SK-N-SH (cell line): ENCODE results near the gene RPL15. TPM values are rescaled to one million over a fixed set of nuclear protein-coding genes. Genes with fewer than 3 reads are reported as not detected.

Experiments used
- CTCF ChIA-PET: fragments of 300-600, 350-600 bp; formaldehyde crosslinking; extraction: SDS; loops from one replicate; lab custom pipeline; 2021; lab: Yijun Ruan, JAX
- POLR2A ChIA-PET: fragments of 350-600 bp; sonication (Branson Sonifier 250); formaldehyde crosslinking; extraction: SDS; loops from one replicate; lab custom pipeline; 2020; ENCODE audit warnings: antibody characterized with exemption, inconsistent platforms; lab: Yijun Ruan, JAX
- DNase-seq: peaks from one replicate; pipeline ENCODE4 v3.0.0; 2012
- H2AFZ ChIP-seq: fragments of 200-600 bp; sonication (generic); 2 replicates; pipeline ENCODE4 v1.8.1; 2016; ENCODE audit warnings: antibody characterized with exemption, mild to moderate bottlenecking, low read depth
- H3F3A ChIP-seq: fragments of 200-600 bp; sonication (generic); replicated peaks from 2 replicates; pipeline ENCODE3; 2016; ENCODE audit warnings: antibody characterized with exemption, mild to moderate bottlenecking; ENCODE audit not compliant: insufficient read depth
- H3K27ac ChIP-seq, 2 experiments: fragments of 200-500 bp in 1 of 2; fragments of 200-600 bp in 1 of 2; sonication (Bioruptor generic) in 1 of 2; sonication (generic), shearing (Covaris generic) in 1 of 2; 2 replicates each; pipeline versions ENCODE4 v1.5.1 to v1.6.1; 2014 to 2016; ENCODE audit warnings: low read depth in 2 of 2, inconsistent platforms in 1 of 2, low read length in 1 of 2, mild to moderate bottlenecking in 1 of 2, mixed read lengths in 1 of 2
- H3K27me3 ChIP-seq: fragments of 200-600 bp; sonication (generic), shearing (Covaris generic); 2 replicates; pipeline ENCODE4 v1.6.1; 2016; ENCODE audit warnings: mixed run types; ENCODE audit not compliant: insufficient read depth
- H3K36me3 ChIP-seq, 2 experiments: fragments of 200-500 bp in 1 of 2; fragments of 200-600 bp in 1 of 2; sonication (Bioruptor generic) in 1 of 2; sonication (generic) in 1 of 2; replicated peaks in 1 of 2; 2 replicates each; pipeline versions ENCODE3 to v1.5.1; 2014 to 2016; ENCODE audit warnings: low read length in 1 of 2, mild to moderate bottlenecking in 1 of 2; ENCODE audit not compliant: insufficient read depth in 2 of 2, control insufficient read depth in 1 of 2
- H3K4me1 ChIP-seq, 2 experiments: fragments of 200-500 bp in 1 of 2; fragments of 200-600 bp in 1 of 2; sonication (Bioruptor generic) in 1 of 2; sonication (generic), shearing (Covaris generic) in 1 of 2; 2 replicates each; pipeline versions ENCODE4 v1.5.1 to v1.6.1; 2014 to 2016; ENCODE audit warnings: low read depth in 1 of 2, low read length in 1 of 2, mixed run types in 1 of 2; ENCODE audit not compliant: insufficient read depth in 2 of 2, control insufficient read depth in 1 of 2
- H3K4me2 ChIP-seq: fragments of 200-600 bp; sonication (generic), shearing (Covaris generic); 2 replicates; pipeline ENCODE4 v1.6.1; 2017; ENCODE audit warnings: mixed run types
- H3K4me3 ChIP-seq, 2 experiments: fragments of 200-500 bp in 1 of 2; fragments of 200-600 bp in 1 of 2; sonication (Bioruptor generic) in 1 of 2; sonication (generic), shearing (Covaris generic) in 1 of 2; 2 replicates each; pipeline versions ENCODE4 v1.5.1 to v1.8.1; 2014 to 2016; ENCODE audit warnings: low read depth in 2 of 2, inconsistent platforms in 1 of 2, low read length in 1 of 2, mild to moderate bottlenecking in 1 of 2, mixed read lengths in 1 of 2, moderate library complexity in 1 of 2
- H3K79me2 ChIP-seq: fragments of 200-600 bp; sonication (generic); 2 replicates; pipeline ENCODE4 v1.8.1; 2017; ENCODE audit warnings: mild to moderate bottlenecking; ENCODE audit not compliant: insufficient read depth
- H3K9ac ChIP-seq: fragments of 200-600 bp; sonication (generic); 2 replicates; pipeline ENCODE4 v1.6.1; 2017; ENCODE audit warnings: mixed run types
- H3K9me2 ChIP-seq: fragments of 200-600 bp; sonication (generic); 2 replicates; pipeline ENCODE4 v1.6.1; 2017; ENCODE audit warnings: mixed run types
- H3K9me3 ChIP-seq: fragments of 200-600 bp; sonication (generic); 2 replicates; pipeline ENCODE4 v1.6.1; 2017; ENCODE audit warnings: mixed run types, mild to moderate bottlenecking, moderate library complexity
- H4K20me1 ChIP-seq: fragments of 200-600 bp; sonication (generic); 2 replicates; pipeline ENCODE4 v1.6.1; 2017; ENCODE audit warnings: mild to moderate bottlenecking, mixed run types; ENCODE audit not compliant: insufficient read depth
- CHD2 ChIP-seq: fragments of 150-350 bp; IDR thresholded peaks from 2 replicates; pipeline ENCODE4 v1.6.1; 2018; ENCODE audit warnings: low read length; ENCODE audit not compliant: partially characterized antibody
- ELF1 ChIP-seq: IDR thresholded peaks from 2 replicates; pipeline ENCODE4 v1.4.0; 2012
- EP300 ChIP-seq, 2 experiments: IDR thresholded peaks; 2 replicates each; pipeline versions ENCODE4 v1.4.0 to v1.6.1; 2012; ENCODE audit warnings: borderline replicate concordance in 1 of 2, low read depth in 1 of 2, low read length in 1 of 2
- FOSL2 ChIP-seq: IDR thresholded peaks from 2 replicates; pipeline ENCODE4 v1.4.0; 2012; ENCODE audit warnings: low read depth, mild to moderate bottlenecking, moderate library complexity, borderline replicate concordance
- FOXJ3 ChIP-seq: sonication (generic); formaldehyde crosslinking; IDR thresholded peaks from 2 replicates; pipeline ENCODE4 v1.5.1; 2020; ENCODE audit warnings: mild to moderate bottlenecking, missing genetic modification reagents
- FOXM1 ChIP-seq: IDR thresholded peaks from 2 replicates; pipeline ENCODE4 v1.4.0; 2012; ENCODE audit warnings: low read depth, mild to moderate bottlenecking
- GATA2 ChIP-seq: sonication (generic); formaldehyde crosslinking; IDR thresholded peaks from 2 replicates; pipeline ENCODE4 v1.5.0; 2020; ENCODE audit warnings: mild to moderate bottlenecking, missing genetic modification reagents
- IRF3 ChIP-seq: fragments of 150-350 bp; IDR thresholded peaks from 2 replicates; pipeline ENCODE4 v1.6.1; 2016; ENCODE audit warnings: mild to moderate bottlenecking, low read depth, low read length
- POLR2AphosphoS5 ChIP-seq: IDR thresholded peaks from 2 replicates; pipeline ENCODE4 v1.6.1; 2012; ENCODE audit warnings: low read depth, low read length
- RAD21 ChIP-seq: IDR thresholded peaks from 2 replicates; pipeline ENCODE4 v1.6.1; 2012; ENCODE audit warnings: mild to moderate bottlenecking, low read length
- RXRA ChIP-seq: IDR thresholded peaks from 2 replicates; pipeline ENCODE4 v1.4.0; 2012; ENCODE audit warnings: low read depth, mild to moderate bottlenecking, borderline replicate concordance
- SIN3A ChIP-seq: IDR thresholded peaks from 2 replicates; pipeline ENCODE4 v1.6.1; 2012; ENCODE audit warnings: low read depth, mild to moderate bottlenecking, low read length, moderate library complexity, borderline replicate concordance
- SMC3 ChIP-seq: IDR thresholded peaks from 2 replicates; pipeline ENCODE4 v1.6.1; 2012; ENCODE audit warnings: low read depth, low read length, improper control_type of control experiment
- TCF12 ChIP-seq: IDR thresholded peaks from 2 replicates; pipeline ENCODE4 v1.4.0; 2012
- YY1 ChIP-seq: IDR thresholded peaks from 2 replicates; pipeline ENCODE4 v1.4.0; 2012; ENCODE audit warnings: low read depth, mild to moderate bottlenecking
- WGBS: methylation state at CpG from one replicate; pipeline ENCODE4 v1.1.6; 2017; ENCODE audit warnings: low lambda C conversion rate; 5-methylcytosine and 5-hydroxymethylcytosine counted together
- polyA plus RNA-seq, 3 experiments: library from polyadenylated mRNA; depleted of rRNA; stranded (reverse); fragments of >200 nt; gene quantifications; 2 replicates each; pipeline ENCODE4 v1.2.3, GENCODE V29; 2012

Gene RPL15
- polyA plus RNA-seq, 1 of the 3 experiments (the other 2 are of a cell fraction) = 5,582 TPM

GRCh38 chr3:23895181-23895580 is 21.8 kb upstream of the RPL15 start:
- 97% methylated on average over 4 of the region's 4 CpGs for WGBS
- CTCF ChIA-PET = no interaction called here
- H3K4me1 ChIP-seq = no peaks in the 10 kb centered on the region; a peak in 1 of 4 replicates

GRCh38 chr3:23900744-23901143 is 16.2 kb upstream of the RPL15 start:
- H2AFZ ChIP-seq = no peak overlapping the region
- no peaks in the 10 kb centered on the region for H4K20me1 ChIP-seq
- peaks cover 26 to 40% of the 10 kb centered on the region in 2 experiments for H3K36me3 ChIP-seq
- H3K27me3 ChIP-seq = no peaks in the 10 kb centered on the region
- CTCF ChIA-PET = interaction anchor here (0.6 to 1.0 kb wide), 2 partner anchors 10 to 312 kb away, joined by 3 read pairs; no protein-coding TSS in a partner anchor
- no peaks in the 10 kb centered on the region; a peak in 1 of 4 replicates for H3K4me1 ChIP-seq
- no peak overlapping the region for H3K4me2 ChIP-seq
- WGBS = 94% methylated on average over 6 of the region's 6 CpGs
- no peak overlapping the region for H3K27ac ChIP-seq
- H3K4me3 ChIP-seq = no peak overlapping the region
- TF ChIP-seq EP300 (IDR thresholded peaks at IDR 0.05; ENCODE audit: borderline replicate concordance in 1 of 2, low read depth in 1 of 2, low read length in 1 of 2) (no peak), ELF1 (no peak), GATA2 (no peak), RAD21 (no peak), IRF3 (no peak), RXRA (no peak), FOXM1 (no peak), FOSL2 (no peak), FOXJ3 (no peak), YY1 (no peak), TCF12 (no peak), POLR2AphosphoS5 (no peak), SIN3A (no peak), CHD2 (no peak)
- no peaks in the 10 kb centered on the region for H3K9me3 ChIP-seq
- H3K9me2 ChIP-seq = no peaks in the 10 kb centered on the region
- no peak for DNase-seq
- no peaks in the 10 kb centered on the region; the same call in 1 of the 2 replicates for H3K79me2 ChIP-seq
- POLR2A ChIA-PET = interaction anchor here (0.6 kb wide), 1 partner anchor 16 kb away, joined by 3 read pairs; the partner anchor contains the start of genes NKIRAS1 and RPL15
- H3F3A ChIP-seq = no peaks in the 10 kb centered on the region
- no peak overlapping the region for H3K9ac ChIP-seq

More at GRCh38 chr3:23895181-23895580, 21.8 kb upstream of the RPL15 start:
- H3K79me2 ChIP-seq = no peaks in the 10 kb centered on the region
- peaks cover 48 to 62% of the 10 kb centered on the region in 2 experiments for H3K36me3 ChIP-seq
- H3K4me2 ChIP-seq = no peak overlapping the region
- POLR2A ChIA-PET = no interaction called here
- DNase-seq = no peak
- H2AFZ ChIP-seq = no peak overlapping the region
- no peak overlapping the region for H3K9ac ChIP-seq
- H3K27ac ChIP-seq = no peak overlapping the region
- TF ChIP-seq CHD2 (no peak), FOXJ3 (no peak), GATA2 (no peak), SMC3 (no peak), FOSL2 (no peak), RAD21 (no peak), IRF3 (no peak)
- H3K9me3 ChIP-seq = no peaks in the 10 kb centered on the region
- H3K4me3 ChIP-seq = no peak overlapping the region
- no peaks in the 10 kb centered on the region for H3K27me3 ChIP-seq
- no peaks in the 10 kb centered on the region for H4K20me1 ChIP-seq
- H3F3A ChIP-seq = peaks cover 3% of the 10 kb centered on the region
- no peaks in the 10 kb centered on the region for H3K9me2 ChIP-seq
